Activated CD4-positive, alpha-beta T cell treated with anti-CD3 and anti-CD28 coated beads, Interleukin-10, Interleukin-2, amounts not matched to agents 100 ng/mL and 50 ng/mL, durations not matched to agents 16 hours and 8 hours (primary cell): ENCODE results near the gene NUDT22.

Experiments used
- DNase-seq: peaks from one replicate; pipeline ENCODE4 v3.0.0-alpha.2; 2020

NUDT22 gene

GRCh38 chr11:64229744-64230170 lies 3.7 kb downstream of the NUDT22 start:
- no peak for DNase-seq

- peak; percentile 94 for DNase-seq
Measured at GRCh38 chr11:64230171-64230984, 4.3 kb downstream of the NUDT22 start, which contains the start of gene DNAJC4. TSS of gene DNAJC4 (plus strand) at chr11:64230548. CDS start at chr11:64230855, 307 bp downstream.

GRCh38 chr11:64230985-64231365 lies 4.9 kb downstream of the NUDT22 start:
- no peak for DNase-seq

GRCh38 chr11:64231546-64231945 lies 5.5 kb downstream of the NUDT22 start:
- DNase-seq: no peak

- DNase-seq: no peak
Measured at GRCh38 chr11:64232182-64232966, 6.3 kb downstream of the NUDT22 start.

GRCh38 chr11:64232967-64233315 lies 6.9 kb downstream of the NUDT22 start:
- no peak for DNase-seq

GRCh38 chr11:64233913-64234586 lies 8.0 kb downstream of the NUDT22 start, which contains the start of gene VEGFB:
TSS of gene VEGFB (plus strand) at chr11:64234584. CDS start at chr11:64234834, 250 bp downstream.
- peak; percentile 82 for DNase-seq

- peak; percentile 50 for DNase-seq
Measured at GRCh38 chr11:64234647-64235379, 8.7 kb downstream of the NUDT22 start.

- DNase-seq: no peak
Measured at GRCh38 chr11:64235437-64236161, 9.5 kb downstream of the NUDT22 start.

- DNase-seq: no peak
Measured at GRCh38 chr11:64237484-64237951, 11.4 kb downstream of the NUDT22 start.

GRCh38 chr11:64238076-64238475 lies 12.0 kb downstream of the NUDT22 start:
- no peak for DNase-seq

- no peak for DNase-seq
Measured at GRCh38 chr11:64238999-64239398, 12.9 kb downstream of the NUDT22 start.

- DNase-seq: no peak
Measured at GRCh38 chr11:64239662-64240434, 13.8 kb downstream of the NUDT22 start.

- peak; percentile 99 for DNase-seq
Measured at GRCh38 chr11:64240435-64241240, 14.6 kb downstream of the NUDT22 start, which contains the start of gene FKBP2. TSS of gene FKBP2 (plus strand) at chr11:64241095. CDS start at chr11:64242388, 1,293 bp downstream.

GRCh38 chr11:64241241-64241490 lies 15.1 kb downstream of the NUDT22 start:
- DNase-seq: peak; percentile 100

GRCh38 chr11:64241491-64242374 lies 15.7 kb downstream of the NUDT22 start:
- no peak for DNase-seq

- no peak for DNase-seq
Measured at GRCh38 chr11:64243236-64243854, 17.3 kb downstream of the NUDT22 start.

GRCh38 chr11:64244107-64244506 lies 18.0 kb downstream of the NUDT22 start:
- no peak for DNase-seq

GRCh38 chr11:64244966-64245365 lies 18.9 kb downstream of the NUDT22 start:
- DNase-seq: no peak
